Endothelial cell of umbilical vein (primary cell): ENCODE results near the gene HSFX3. TPM values are rescaled to one million over a fixed set of nuclear protein-coding genes. Genes with fewer than 3 reads are reported as not detected.

Experiments used
- BruUV-seq: library from RNA; stranded (reverse); fragments of 400-500 nt; replicated peaks from 2 replicates; lab custom pipeline; 2021; lab: Mats Ljungman, UMichigan
- CTCF ChIA-PET: fragments of 300-600, 350-600 bp; sonication (Branson Sonifier 250); formaldehyde crosslinking; loops from one replicate; lab custom pipeline; 2021; ENCODE audit warnings: antibody characterized with exemption, inconsistent platforms; lab: Charles Lee
- POLR2A ChIA-PET: fragments of 300-600, 350-600 bp; sonication (Branson Sonifier 250); formaldehyde crosslinking; loops from one replicate; lab custom pipeline; 2021; ENCODE audit warnings: antibody characterized with exemption, inconsistent platforms; lab: Charles Lee
- DNase-seq: peaks from one replicate; pipeline ENCODE4 v3.0.0-alpha.2; 2011; ENCODE audit warnings: low read depth, low spot score
- FAIRE-seq: peaks from 2 replicates; lab custom pipeline; 2011; peaks lifted over from hg19 to GRCh38; lab: Jason Lieb, UNC
- H2AFZ ChIP-seq: 2 replicates; pipeline ENCODE4 v1.6.0; 2012; ENCODE audit warnings: low read depth, low read length, control low read depth, inconsistent platforms
- H3K27ac ChIP-seq: 2 replicates; pipeline ENCODE4 v1.5.1; 2011; ENCODE audit warnings: low read depth, mild to moderate bottlenecking, control low read depth, low read length, moderate library complexity; ENCODE audit not compliant: insufficient read depth
- H3K27me3 ChIP-seq, 2 experiments: 2 replicates each; pipeline versions ENCODE4 v1.6.0 to v1.6.1; 2011; ENCODE audit warnings: low read length in 2 of 2, mixed read lengths in 1 of 2; ENCODE audit not compliant: control insufficient read depth in 2 of 2, insufficient read depth in 2 of 2
- H3K36me3 ChIP-seq, 2 experiments: 2 replicates in 1 of 2; 3 replicates in 1 of 2; pipeline ENCODE4 v1.5.1; 2011; ENCODE audit warnings: low read length in 2 of 2, mild to moderate bottlenecking in 1 of 2, moderate library complexity in 1 of 2; ENCODE audit not compliant: control insufficient read depth in 2 of 2, insufficient read depth in 2 of 2; ENCODE audit errors: extremely low read depth in 1 of 2
- H3K4me1 ChIP-seq: 3 replicates; pipeline ENCODE4 v1.5.1; 2011; ENCODE audit warnings: mild to moderate bottlenecking, low read length; ENCODE audit not compliant: control insufficient read depth, insufficient read depth; ENCODE audit errors: extremely low read depth
- H3K4me2 ChIP-seq: 2 replicates; pipeline ENCODE4 v1.6.1; 2011; ENCODE audit warnings: low read length, control low read depth, mixed read lengths; ENCODE audit not compliant: insufficient read depth
- H3K4me3 ChIP-seq, 3 experiments: fragments of 200-600 bp in 1 of 3; sonication (generic), shearing (Covaris generic) in 1 of 3; replicated peaks in 1 of 3; 2 replicates each; pipeline ENCODE4 v1.5.1; 2011 to 2016; ENCODE audit warnings: control low read depth in 3 of 3, low read length in 3 of 3, mild to moderate bottlenecking in 2 of 3, inconsistent platforms in 1 of 3, low read depth in 1 of 3, moderate library complexity in 1 of 3; ENCODE audit not compliant: insufficient read depth in 1 of 3
- H3K79me2 ChIP-seq: 2 replicates; pipeline ENCODE4 v1.6.0; 2012; ENCODE audit warnings: low read length, inconsistent platforms; ENCODE audit not compliant: control insufficient read depth, insufficient read depth
- H3K9ac ChIP-seq: replicated peaks from 2 replicates; pipeline ENCODE3; 2011; ENCODE audit warnings: low read length, control low read depth; ENCODE audit not compliant: insufficient read depth; ENCODE audit errors: extremely low read depth
- H3K9me1 ChIP-seq: replicated peaks from 3 replicates; pipeline ENCODE4 v1.6.0; 2011; ENCODE audit warnings: mild to moderate bottlenecking, low read length; ENCODE audit not compliant: control insufficient read depth, insufficient read depth; ENCODE audit errors: extremely low read depth
- H3K9me3 ChIP-seq: replicated peaks from 2 replicates; pipeline ENCODE4 v1.5.1; 2012; ENCODE audit warnings: low read length, inconsistent platforms; ENCODE audit not compliant: control insufficient read depth, insufficient read depth
- H4K20me1 ChIP-seq: replicated peaks from 2 replicates; pipeline ENCODE3; 2011; ENCODE audit warnings: mild to moderate bottlenecking, low read length; ENCODE audit not compliant: control insufficient read depth, insufficient read depth; ENCODE audit errors: extremely low read depth
- FOS ChIP-seq: IDR thresholded peaks from 2 replicates; pipeline ENCODE4 v1.6.1; 2011; ENCODE audit warnings: mild to moderate bottlenecking, low read length, moderate library complexity, borderline replicate concordance; ENCODE audit not compliant: insufficient read depth
- POLR2A ChIP-seq: IDR thresholded peaks from 2 replicates; pipeline ENCODE4 v1.6.1; 2012; ENCODE audit warnings: low read depth, mild to moderate bottlenecking, control low read depth, low read length
- dilution Hi-C: fragments of 300-500 bp; cut with MboI; formaldehyde crosslinking; loops from one replicate; pipeline ENCODE4 v1.15.0; 2019; ENCODE audit warnings: low sequenced_read_pairs; ENCODE audit not compliant: extremely low pct_ligation_motif_present
- intact Hi-C: fragments of 100-400 bp; cut with micrococcal nuclease; formaldehyde crosslinking; loops from one replicate; pipeline ENCODE4 v1.10.0; 2022
- polyA plus RNA-seq, 4 experiments: library from polyadenylated mRNA; depleted of rRNA in 3 of 4; stranded (reverse) in 3 of 4; unstranded in 1 of 4; fragments of >200 nt; gene quantifications; 2 replicates each; pipeline versions ENCODE4 v1.2.1 to v1.2.3, GENCODE V29; 2011 to 2012; ENCODE audit warnings: missing spikeins in 1 of 4
- total RNA-seq: library from RNA; stranded (reverse); gene quantifications from 2 replicates; pipeline ENCODE4 v1.2.3, GENCODE V29; 2021
- TF ChIP-seq, protein P1 (sequence below), 2 donors: IDR thresholded peaks; 1 replicate in 1 of 2; 2 replicates in 1 of 2; pipeline ENCODE4 v1.5.1; 2011; ENCODE audit warnings: low read length in 2 of 2, mild to moderate bottlenecking in 2 of 2, moderate library complexity in 2 of 2, control low read depth in 1 of 2, inconsistent platforms in 1 of 2, low read depth in 1 of 2; ENCODE audit not compliant: insufficient read depth in 1 of 2; ENCODE audit errors: extremely low read depth in 1 of 2

Gene HSFX3
- total and polyA plus RNA-seq, 2 donors (not counting 3 experiments of a cell fraction or from before 2014, with no cell fraction given) = not detected

DNA sequence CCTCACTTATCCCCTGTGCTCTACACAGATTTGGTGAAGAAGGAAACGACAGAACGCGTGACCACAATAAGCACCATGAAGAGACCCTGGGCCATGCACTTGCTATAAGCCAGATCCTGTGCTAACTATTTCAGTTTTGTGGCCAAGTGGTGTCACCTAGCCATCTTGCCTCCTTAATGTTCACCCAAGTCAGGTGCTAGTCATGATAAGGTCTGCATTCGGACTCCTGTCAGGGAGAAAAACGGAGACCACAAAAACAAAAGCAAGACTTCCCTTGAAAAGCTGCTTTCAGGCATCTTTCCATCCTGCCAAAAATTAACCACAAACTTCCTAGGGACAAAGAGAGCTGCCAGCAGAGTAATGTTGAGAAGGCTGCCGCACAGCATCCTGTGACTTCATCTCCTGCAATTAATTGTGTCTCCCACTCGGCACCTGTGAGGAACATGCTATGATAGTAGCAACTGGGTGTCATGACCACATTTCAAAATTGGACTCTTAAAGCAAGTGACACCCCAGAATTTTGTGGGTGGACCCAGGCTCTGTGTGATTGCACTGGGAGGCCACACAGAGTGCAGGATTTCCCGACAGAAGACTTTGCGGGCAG lies 35.8 kb downstream of the HSFX3 start:
- intact Hi-C loops = no loop called here
- Histone ChIP-seq H3K4me2 (peak overlapping the region; percentile 17), H3K9me3 (no peaks in the 10 kb centered on the region), H3K36me3 (no peaks in the 10 kb centered on the region), H2AFZ (no peak overlapping the region), H3K27me3 (peaks cover 0 to under 1% of the 10 kb centered on the region in 2 experiments), H3K9ac (no peak overlapping the region), H4K20me1 (no peaks in the 10 kb centered on the region), H3K4me3 (no peak overlapping the region), H3K27ac (peak overlapping the region; percentile 29), H3K9me1 (no peaks in the 10 kb centered on the region), H3K4me1 (peaks cover 19% of the 10 kb centered on the region), H3K79me2 (no peaks in the 10 kb centered on the region)
- TF ChIP-seq POLR2A (no peak), FOS (peak; percentile 7)
- dilution Hi-C loops = no loop called here
- ChIA-PET CTCF (interaction anchor here (1.0 kb wide), 1 partner anchor 14 kb away, joined by 3 read pairs; no protein-coding TSS in a partner anchor), POLR2A (no interaction called here)
- FAIRE-seq (peak; percentile 88), DNase-seq (peak; percentile 28)
- no TSS peak for BruUV-seq

DNA sequence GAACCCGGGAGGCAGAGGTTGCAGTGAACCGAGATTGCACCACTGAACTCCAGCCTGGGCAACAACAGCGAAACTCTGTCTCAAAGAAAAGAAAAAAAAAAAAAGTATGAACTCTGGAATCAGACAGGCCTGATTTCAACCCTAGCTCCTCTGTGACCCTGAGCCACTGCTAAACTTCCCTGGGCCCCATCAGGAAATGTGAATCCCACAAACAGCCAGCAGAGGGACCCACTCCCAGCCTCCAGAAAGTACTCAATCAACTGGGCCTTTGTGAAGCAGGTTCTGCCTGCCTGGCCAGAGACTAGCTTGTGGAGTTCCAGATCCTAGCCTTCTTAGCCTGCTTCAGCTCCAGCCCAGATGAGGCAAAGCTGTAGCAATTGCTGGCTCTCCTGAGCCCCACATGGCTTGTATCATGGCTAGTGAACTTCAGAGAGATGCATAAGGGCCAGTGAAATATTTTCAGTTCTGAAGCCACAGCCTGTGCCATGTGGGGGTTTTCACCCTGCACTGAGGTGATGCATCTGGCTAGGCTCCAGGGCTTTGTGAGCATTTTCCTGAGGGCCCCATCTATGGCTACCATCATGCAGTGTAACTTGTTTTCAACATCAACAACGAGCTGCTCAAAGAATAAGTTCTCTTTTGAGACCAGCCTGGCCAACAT lies 37.4 kb downstream of the HSFX3 start:
- no TSS peak for BruUV-seq
- dilution Hi-C loops = no loop called here
- no peak overlapping the region for H3K27ac ChIP-seq
- no peaks in the 10 kb centered on the region for H3K36me3 ChIP-seq
- peak; percentile 99 for FAIRE-seq
- H3K27me3 ChIP-seq = peaks cover 0 to 2% of the 10 kb centered on the region in 2 experiments
- H3K4me1 ChIP-seq = peaks cover 15% of the 10 kb centered on the region
- no peaks in the 10 kb centered on the region for H3K9me1 ChIP-seq
- H3K4me2 ChIP-seq = no peak overlapping the region
- CTCF ChIA-PET = interaction anchor here (0.6 to 1.6 kb wide), 7 partner anchors 10 to 119 kb away, joined by 3 to 20 read pairs (median 4); partner anchors contain the start of gene EOLA1
- H3K4me3 ChIP-seq = no peak overlapping the region
- H3K9me3 ChIP-seq = no peaks in the 10 kb centered on the region
- no peak overlapping the region for H3K9ac ChIP-seq
- intact Hi-C loops = loop anchor here (1.0 kb wide), 2 partner anchors 15 to 27 kb away; no protein-coding TSS in a partner anchor
- POLR2A ChIA-PET = no interaction called here
- no peak for TF ChIP-seq POLR2A
- TF ChIP-seq, protein P1, sequence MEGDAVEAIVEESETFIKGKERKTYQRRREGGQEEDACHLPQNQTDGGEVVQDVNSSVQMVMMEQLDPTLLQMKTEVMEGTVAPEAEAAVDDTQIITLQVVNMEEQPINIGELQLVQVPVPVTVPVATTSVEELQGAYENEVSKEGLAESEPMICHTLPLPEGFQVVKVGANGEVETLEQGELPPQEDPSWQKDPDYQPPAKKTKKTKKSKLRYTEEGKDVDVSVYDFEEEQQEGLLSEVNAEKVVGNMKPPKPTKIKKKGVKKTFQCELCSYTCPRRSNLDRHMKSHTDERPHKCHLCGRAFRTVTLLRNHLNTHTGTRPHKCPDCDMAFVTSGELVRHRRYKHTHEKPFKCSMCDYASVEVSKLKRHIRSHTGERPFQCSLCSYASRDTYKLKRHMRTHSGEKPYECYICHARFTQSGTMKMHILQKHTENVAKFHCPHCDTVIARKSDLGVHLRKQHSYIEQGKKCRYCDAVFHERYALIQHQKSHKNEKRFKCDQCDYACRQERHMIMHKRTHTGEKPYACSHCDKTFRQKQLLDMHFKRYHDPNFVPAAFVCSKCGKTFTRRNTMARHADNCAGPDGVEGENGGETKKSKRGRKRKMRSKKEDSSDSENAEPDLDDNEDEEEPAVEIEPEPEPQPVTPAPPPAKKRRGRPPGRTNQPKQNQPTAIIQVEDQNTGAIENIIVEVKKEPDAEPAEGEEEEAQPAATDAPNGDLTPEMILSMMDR (IDR thresholded peaks at IDR 0.05; ENCODE audit: extremely low read depth in 1 of 2, insufficient read depth in 1 of 2, low read depth in 1 of 2, low read length in 2 of 2) = peak; percentile 59 to 62
- peak; percentile 55 for DNase-seq
- no peaks in the 10 kb centered on the region for H4K20me1 ChIP-seq
- no peaks in the 10 kb centered on the region for H3K79me2 ChIP-seq
- no peak overlapping the region for H2AFZ ChIP-seq
